H1 (cell line): Measurements from ENCODE around the gene DOCK3. TPM values are rescaled to one million over a fixed set of nuclear protein-coding genes. Genes with fewer than 3 reads are reported as not detected.

ENCODE experiments used
- CTCF ChIA-PET: fragments of 300-600 bp; sonication (Branson Sonifier 250); formaldehyde crosslinking; loops from one replicate; lab custom pipeline; 2021; ENCODE audit not compliant: partially characterized antibody; lab: Charles Lee
- POLR2A ChIA-PET: fragments of 300-600 bp; sonication (Branson Sonifier 250); formaldehyde crosslinking; loops from one replicate; lab custom pipeline; 2021; ENCODE audit warnings: inconsistent platforms; ENCODE audit not compliant: partially characterized antibody; lab: Charles Lee
- DNase-seq, 2 experiments: peaks; one replicate each; pipeline versions ENCODE4 v3.0.0 to v3.0.0-alpha.2; 2010 to 2022; ENCODE audit warnings: low spot score in 2 of 2, low read depth in 1 of 2, mixed read lengths in 1 of 2
- FAIRE-seq: peaks from 2 replicates; lab custom pipeline; 2011; peaks lifted over from hg19 to GRCh38; lab: Jason Lieb, UNC
- H2AFZ ChIP-seq: 2 replicates; pipeline ENCODE4 v1.8.1; 2012; ENCODE audit warnings: low read length, inconsistent platforms
- H2AK5ac ChIP-seq: 2 replicates; pipeline ENCODE4 v1.6.1; 2013; ENCODE audit warnings: low read depth, low read length
- H2BK120ac ChIP-seq: replicated peaks from 2 replicates; pipeline ENCODE3; 2013; ENCODE audit warnings: low read depth, low read length, inconsistent platforms
- H2BK12ac ChIP-seq: 2 replicates; pipeline ENCODE4 v1.6.1; 2013; ENCODE audit warnings: low read depth, low read length
- H2BK15ac ChIP-seq: 2 replicates; pipeline ENCODE4 v1.6.1; 2013; ENCODE audit warnings: low read length
- H2BK20ac ChIP-seq: 2 replicates; pipeline ENCODE4 v1.6.1; 2013; ENCODE audit warnings: low read length
- H2BK5ac ChIP-seq: 2 replicates; pipeline ENCODE4 v1.6.1; 2013; ENCODE audit warnings: low read depth, low read length
- H3K14ac ChIP-seq: 2 replicates; pipeline ENCODE4 v1.6.1; 2013; ENCODE audit warnings: inconsistent platforms; ENCODE audit not compliant: insufficient read length
- H3K18ac ChIP-seq: 2 replicates; pipeline ENCODE4 v1.6.1; 2013; ENCODE audit warnings: low read length; ENCODE audit errors: extremely low read depth
- H3K23ac ChIP-seq: 2 replicates; pipeline ENCODE4 v1.6.1; 2013; ENCODE audit warnings: inconsistent platforms; ENCODE audit not compliant: insufficient read length
- H3K23me2 ChIP-seq: 2 replicates; pipeline ENCODE4 v1.6.1; 2013; ENCODE audit warnings: low read depth, low read length
- H3K27ac ChIP-seq: 2 replicates; pipeline ENCODE4 v1.6.1; 2011; ENCODE audit warnings: low read depth, low read length, inconsistent platforms
- H3K27me3 ChIP-seq, 4 experiments: replicated peaks in 1 of 4; 1 replicate in 1 of 4; 2 replicates in 3 of 4; pipeline versions ENCODE4 v1.6.1 to v1.8.1; 2011 to 2013; ENCODE audit warnings: low read length in 3 of 4, mild to moderate bottlenecking in 3 of 4, inconsistent platforms in 2 of 4, mixed read lengths in 2 of 4, moderate library complexity in 1 of 4; ENCODE audit not compliant: control insufficient read depth in 3 of 4, insufficient read depth in 3 of 4; ENCODE audit errors: extremely low read depth in 1 of 4
- H3K36me3 ChIP-seq, 4 experiments: 2 replicates each; pipeline versions ENCODE4 v1.6.1 to v1.8.1; 2011 to 2013; ENCODE audit warnings: mild to moderate bottlenecking in 4 of 4, low read length in 3 of 4, moderate library complexity in 2 of 4, control low read depth in 1 of 4, inconsistent platforms in 1 of 4; ENCODE audit not compliant: insufficient read depth in 4 of 4, control insufficient read depth in 2 of 4
- H3K4ac ChIP-seq: replicated peaks from 2 replicates; pipeline ENCODE3; 2013; ENCODE audit warnings: low read length, low read depth, mixed read lengths, inconsistent platforms; ENCODE audit not compliant: insufficient read length
- H3K4me1 ChIP-seq, 4 experiments: replicated peaks in 1 of 4; 1 replicate in 1 of 4; 2 replicates in 3 of 4; pipeline versions ENCODE4 v1.6.1 to v1.8.1; 2011 to 2013; ENCODE audit warnings: low read length in 3 of 4, inconsistent platforms in 2 of 4, mixed read lengths in 1 of 4; ENCODE audit not compliant: insufficient read depth in 4 of 4, control insufficient read depth in 3 of 4
- H3K4me2 ChIP-seq, 2 experiments: 2 replicates each; pipeline versions ENCODE4 v1.6.1 to v1.8.1; 2011 to 2013; ENCODE audit warnings: low read depth in 2 of 2, low read length in 2 of 2, control low read depth in 1 of 2, inconsistent platforms in 1 of 2, mild to moderate bottlenecking in 1 of 2; ENCODE audit not compliant: insufficient read depth in 1 of 2
- H3K4me3 ChIP-seq, 4 experiments: fragments of 200-600, 300-600 bp in 1 of 4; sonication (generic), shearing (Covaris generic), sonication (Bioruptor Twin) in 1 of 4; 2 replicates each; pipeline versions ENCODE4 v1.5.1 to v1.8.1; 2011 to 2016; ENCODE audit warnings: low read length in 4 of 4, low read depth in 3 of 4, control low read depth in 2 of 4, inconsistent platforms in 2 of 4, mild to moderate bottlenecking in 2 of 4, mixed read lengths in 1 of 4, moderate library complexity in 1 of 4; ENCODE audit not compliant: insufficient read depth in 2 of 4; ENCODE audit errors: extremely low read depth in 1 of 4
- H3K56ac ChIP-seq: replicated peaks from 2 replicates; pipeline ENCODE3; 2013; ENCODE audit warnings: low read depth, mild to moderate bottlenecking, mixed read lengths, low read length, inconsistent platforms; ENCODE audit not compliant: insufficient read length
- H3K79me1 ChIP-seq: 2 replicates; pipeline ENCODE4 v1.6.1; 2013; ENCODE audit warnings: low read depth, low read length, control low read depth
- H3K79me2 ChIP-seq, 2 experiments: 2 replicates each; pipeline versions ENCODE4 v1.6.1 to v1.8.1; 2012 to 2013; ENCODE audit warnings: low read length in 2 of 2, mild to moderate bottlenecking in 2 of 2, inconsistent platforms in 1 of 2; ENCODE audit not compliant: insufficient read depth in 2 of 2, control insufficient read depth in 1 of 2
- H3K9ac ChIP-seq, 4 experiments: replicated peaks in 1 of 4; 1 replicate in 1 of 4; 2 replicates in 3 of 4; pipeline versions ENCODE4 v1.6.1 to v1.8.1; 2011 to 2013; ENCODE audit warnings: low read depth in 3 of 4, low read length in 3 of 4, control low read depth in 2 of 4, mild to moderate bottlenecking in 2 of 4, moderate library complexity in 2 of 4, inconsistent platforms in 1 of 4; ENCODE audit errors: extremely low read depth in 1 of 4
- H3K9me3 ChIP-seq, 2 experiments: 2 replicates each; pipeline versions ENCODE4 v1.6.1 to v1.8.1; 2012 to 2013; ENCODE audit warnings: mild to moderate bottlenecking in 2 of 2, moderate library complexity in 2 of 2, control low read depth in 1 of 2, inconsistent platforms in 1 of 2, low read depth in 1 of 2, low read length in 1 of 2, mixed read lengths in 1 of 2; ENCODE audit not compliant: insufficient read depth in 2 of 2
- H4K20me1 ChIP-seq, 2 experiments: replicated peaks in 1 of 2; 2 replicates each; pipeline versions ENCODE3 to v1.8.1; 2011 to 2013; ENCODE audit warnings: inconsistent platforms in 2 of 2, low read length in 2 of 2, mild to moderate bottlenecking in 1 of 2; ENCODE audit not compliant: insufficient read depth in 2 of 2, control insufficient read depth in 1 of 2
- H4K5ac ChIP-seq: 2 replicates; pipeline ENCODE4 v1.6.1; 2013; ENCODE audit warnings: low read length, low read depth, mixed read lengths, inconsistent platforms; ENCODE audit not compliant: insufficient read length
- H4K8ac ChIP-seq: 2 replicates; pipeline ENCODE4 v1.8.0; 2013; ENCODE audit warnings: mild to moderate bottlenecking, moderate library complexity, low read length, inconsistent platforms; ENCODE audit not compliant: insufficient read depth; ENCODE audit errors: extremely low read depth
- H4K91ac ChIP-seq: replicated peaks from 2 replicates; pipeline ENCODE3; 2013; ENCODE audit warnings: low read length, mixed read lengths, inconsistent platforms; ENCODE audit not compliant: insufficient read length
- NANOG ChIP-seq: IDR thresholded peaks from 2 replicates; pipeline ENCODE4 v1.6.1; 2011; ENCODE audit warnings: low read length, low read depth, mild to moderate bottlenecking, inconsistent platforms; ENCODE audit not compliant: insufficient read depth, poor library complexity, severe bottlenecking
- WGBS, 2 experiments: shearing (Covaris generic) in 1 of 2; methylation state at CpG; one replicate each; pipeline versions ENCODE4 v1.1.6 to v1.1.7; 2013 to 2015; ENCODE audit warnings: low lambda C conversion rate in 2 of 2, mixed read lengths in 2 of 2, inconsistent platforms in 1 of 2, low coverage in 1 of 2, missing lambda C conversion rate in 1 of 2; ENCODE audit not compliant: insufficient replicate concordance in 2 of 2, insufficient coverage in 1 of 2, insufficient read length in 1 of 2; ENCODE audit errors: extremely low coverage in 1 of 2, missing lambda C conversion rate in 1 of 2; 5-methylcytosine and 5-hydroxymethylcytosine counted together
- polyA plus RNA-seq, 7 experiments: library from polyadenylated mRNA; depleted of rRNA in 3 of 7; stranded (reverse) in 5 of 7; unstranded in 2 of 7; fragments of >200 nt in 5 of 7; fragments of 200-250 nt in 2 of 7; gene quantifications; 1 replicate in 5 of 7; 2 replicates in 1 of 7; 4 replicates in 1 of 7; pipeline versions ENCODE4 v1.2.1 to v1.2.3, GENCODE V29; 2011 to 2013; ENCODE audit warnings: missing spikeins in 2 of 7, mixed read lengths in 2 of 7
- total RNA-seq: library from RNA; stranded (reverse); fragmentation: NEBNext Ultra II Directional; extraction: Animal tissue kit (Norgen Biotek cat#: 25700); gene quantifications from 2 replicates; pipeline ENCODE4 v1.2.1, GENCODE V29; 2021

DOCK3 gene
- total and polyA plus RNA-seq, 2 of the 8 experiments (the other 6 are each of a cell fraction or from before 2014, with no cell fraction given), result 2.7 to 5.0 TPM

- H2BK12ac ChIP-seq, result peak overlapping the region; percentile 77
- CTCF ChIA-PET, result interaction anchor here (0.7 kb wide), 1 partner anchor 99 kb away, joined by 3 read pairs; no protein-coding TSS in a partner anchor
- H3K56ac ChIP-seq, result no peak overlapping the region
- H3K18ac ChIP-seq, result peak overlapping the region; percentile 60
- TF ChIP-seq NANOG, result no peak
- TF ChIP-seq, all 59 proteins: peak for 0
- Histone ChIP-seq H3K4me3 (peak overlapping the region in 1 of 4 experiments; percentile 32; a peak in 3 of 8 replicates), H3K4me1 (peaks cover 10 to 26% (median 21%) of the 10 kb centered on the region in 4 experiments; a peak in 5 of 7 replicates), H3K36me3 (no peaks in the 10 kb centered on the region; a peak in 1 of 8 replicates), H2AK5ac (peak overlapping the region; percentile 17; the same call in 1 of the 2 replicates), H4K91ac (peak overlapping the region; percentile 94), H3K23ac (peak overlapping the region; percentile 100), H3K79me2 (no peaks in the 10 kb centered on the region), H2BK5ac (peak overlapping the region; percentile 87), H3K79me1 (no peaks in the 10 kb centered on the region), H2BK120ac (peak overlapping the region; percentile 98), H3K27me3 (no peaks in the 10 kb centered on the region), H3K4me2 (peak overlapping the region; percentile 56 to 65; a peak in 3 of 4 replicates), H3K9ac (0 out of 7 replicates have a peak overlapping the region, but pooled peaks of 1 of the 4 experiments have one; percentile 27), H3K14ac (peak overlapping the region; percentile 52), H3K9me3 (no peaks in the 10 kb centered on the region), H3K23me2 (no peaks in the 10 kb centered on the region; the same call in 1 of the 2 replicates), H4K8ac (no peak overlapping the region), H2BK15ac (0 out of 2 replicates have a peak overlapping the region, but pooled peaks have one; percentile 89), H4K5ac (peak overlapping the region; percentile 98), H4K20me1 (no peaks in the 10 kb centered on the region), H2AFZ (no peak overlapping the region), H3K4ac (no peak overlapping the region), H2BK20ac (peak overlapping the region; percentile 63), H3K27ac (peak overlapping the region; percentile 66; the same call in 1 of the 2 replicates)
- WGBS, 2 experiments, result 78% methylated on average over 3 of the region's 3 CpGs; no CpG with 5 or more reads in 1 of the 2 experiments
- DNase-seq, result no peak
- POLR2A ChIA-PET, result interaction anchor here (0.7 kb wide), 1 partner anchor 118 kb away, joined by 6 read pairs; no protein-coding TSS in a partner anchor
- FAIRE-seq, result peak; percentile 36
These were observed 142.2 kb downstream of the DOCK3 start for GRCh38 chr3:50816894-50817293.
